ENCODE data around the gene ERV3-1. TPM values are rescaled to one million over a fixed set of nuclear protein-coding genes. Genes with fewer than 3 reads are reported as not detected.
"Not testable (repeated sequence)": the region's sequence is repeated elsewhere in the genome, so short reads cannot be mapped to it uniquely, and the experiment has no call there.

ERV3-1 gene
- total and polyA plus RNA-seq, 2 donors (not counting 1 experiment from before 2014, with no cell fraction given) = 13.7 to 30.7 TPM

DNA sequence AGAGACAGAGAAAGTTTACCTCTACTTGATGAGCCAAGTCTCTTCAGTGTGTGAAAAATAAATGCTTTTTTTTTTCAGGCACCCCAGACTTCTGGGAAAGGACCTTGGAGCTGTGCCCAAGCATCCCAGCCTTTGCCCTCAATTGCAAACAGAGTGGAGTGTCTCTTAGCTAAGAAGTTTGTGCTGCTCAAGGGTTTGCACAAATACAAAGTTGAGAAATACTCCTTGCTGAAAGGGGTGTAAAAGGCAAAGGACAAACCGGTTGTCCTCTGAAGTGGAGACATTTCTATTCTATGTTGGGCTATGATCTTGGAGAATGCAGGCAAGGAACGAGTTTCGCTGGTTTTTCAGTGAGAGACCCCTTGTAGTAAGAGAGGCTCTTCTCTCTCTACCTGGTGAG is 14.5 kb upstream of the ERV3-1 start:
- H3K9me3 ChIP-seq (ENCODE audit: control extremely low read depth in 1 of 3, control insufficient read depth in 2 of 3, insufficient read depth in 1 of 3, low read length in 2 of 3); H3K4me3 Mint-ChIP-seq; H3K4me3 ChIP-seq (ENCODE audit: control extremely low read depth in 1 of 5, extremely low read depth in 1 of 5, insufficient read depth in 1 of 5, low read depth in 2 of 5, low read length in 4 of 5); H3K9ac ChIP-seq (ENCODE audit: low read length); H3K9me3 Mint-ChIP-seq (ENCODE audit: insufficient read depth); H3K4me2 ChIP-seq (replicated peaks; ENCODE audit: low read depth, low read length, poor library complexity, severe bottlenecking); H2AFZ ChIP-seq (ENCODE audit: insufficient read depth, low read depth, low read length, poor library complexity, severe bottlenecking); H3K27me3 Mint-ChIP-seq; H3K79me2 ChIP-seq (ENCODE audit: control insufficient read depth, insufficient read depth, low read length); intact Hi-C loops (cut with micrococcal nuclease); H4K20me1 ChIP-seq (ENCODE audit: control insufficient read depth, insufficient read depth, low read length, poor library complexity, severe bottlenecking); ATAC-seq (ENCODE audit: low read depth); DNase-seq; H3K27me3 ChIP-seq (replicated peaks in 1 of 4; ENCODE audit: control extremely low read depth in 1 of 4, control insufficient read depth in 3 of 4, insufficient read depth in 4 of 4, low read length in 3 of 4); H3K27ac Mint-ChIP-seq; H3K27ac ChIP-seq (ENCODE audit: low read length in 2 of 2); H3K4me1 ChIP-seq (ENCODE audit: control insufficient read depth in 2 of 2, insufficient read depth in 2 of 2, low read length in 2 of 2); H3K4me1 Mint-ChIP-seq; H3K36me3 ChIP-seq (replicated peaks in 1 of 2; ENCODE audit: control extremely low read depth in 1 of 2, control insufficient read depth in 1 of 2, extremely low read depth in 1 of 2, insufficient read depth in 2 of 2, low read length in 1 of 2): not testable (repeated sequence)
- WGBS (ENCODE audit: insufficient coverage) = no CpG with 5 or more reads among the region's 3 CpGs
- ChIA-PET POLR2A (interaction anchor here (0.7 kb wide), 1 partner anchor 57 kb away, joined by 3 read pairs; no protein-coding TSS in a partner anchor), CTCF (interaction anchor here (0.9 kb wide), 1 partner anchor 15 kb away, joined by 3 read pairs; the partner anchor contains the start of gene ERV3-1)

DNA sequence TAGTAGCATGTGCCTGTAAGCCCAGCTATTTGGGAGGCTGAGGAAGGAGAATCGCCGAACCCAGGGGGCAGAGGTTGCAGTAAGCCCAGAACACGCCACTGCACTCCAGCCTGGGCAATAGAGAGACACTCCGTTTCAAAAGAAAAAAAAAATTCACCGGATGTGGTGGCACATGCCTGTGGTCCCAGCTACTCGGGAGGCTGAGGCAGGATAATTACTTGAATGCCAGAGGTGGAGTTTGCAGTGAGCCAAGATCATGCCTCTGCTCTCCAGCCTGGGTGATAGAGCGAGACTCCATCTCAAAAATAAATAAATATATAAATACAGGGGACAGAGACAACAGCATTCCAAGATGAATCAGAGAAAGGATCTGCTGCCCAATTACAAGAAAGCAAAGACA is 3.4 kb upstream of the ERV3-1 start:
- H3K36me3 ChIP-seq (replicated peaks in 1 of 2; ENCODE audit: control extremely low read depth in 1 of 2, control insufficient read depth in 1 of 2, extremely low read depth in 1 of 2, insufficient read depth in 2 of 2, low read length in 1 of 2); H3K9me3 Mint-ChIP-seq (ENCODE audit: insufficient read depth); H3K27ac Mint-ChIP-seq; DNase-seq; H3K4me3 Mint-ChIP-seq; H3K4me2 ChIP-seq (replicated peaks; ENCODE audit: low read depth, low read length, poor library complexity, severe bottlenecking); H3K9me3 ChIP-seq (ENCODE audit: control extremely low read depth in 1 of 3, control insufficient read depth in 2 of 3, insufficient read depth in 1 of 3, low read length in 2 of 3); ATAC-seq (ENCODE audit: low read depth); H3K4me3 ChIP-seq (ENCODE audit: control extremely low read depth in 1 of 5, extremely low read depth in 1 of 5, insufficient read depth in 1 of 5, low read depth in 2 of 5, low read length in 4 of 5); POLR2A ChIA-PET; H3K27ac ChIP-seq (ENCODE audit: low read length in 2 of 2); H4K20me1 ChIP-seq (ENCODE audit: control insufficient read depth, insufficient read depth, low read length, poor library complexity, severe bottlenecking); CTCF ChIA-PET; H2AFZ ChIP-seq (ENCODE audit: insufficient read depth, low read depth, low read length, poor library complexity, severe bottlenecking); H3K9ac ChIP-seq (ENCODE audit: low read length); H3K27me3 ChIP-seq (replicated peaks in 1 of 4; ENCODE audit: control extremely low read depth in 1 of 4, control insufficient read depth in 3 of 4, insufficient read depth in 4 of 4, low read length in 3 of 4); H3K27me3 Mint-ChIP-seq: not testable (repeated sequence)
- H3K4me1 ChIP-seq (ENCODE audit: control insufficient read depth in 2 of 2, insufficient read depth in 2 of 2, low read length in 2 of 2) = peaks cover 15% of the 10 kb centered on the region in 2 donors
- 89% methylated on average over 2 of the region's 7 CpGs for WGBS (ENCODE audit: insufficient coverage)
- intact Hi-C loops (cut with micrococcal nuclease) = loop anchor here (2.0 to 10.0 kb wide), 3 partner anchors 13 to 1083 kb away; partner anchors contain the start of gene ZNF92
- peaks cover 24% of the 10 kb centered on the region for H3K79me2 ChIP-seq (ENCODE audit: control insufficient read depth, insufficient read depth, low read length)
- H3K4me1 Mint-ChIP-seq = peaks cover 22% of the 10 kb centered on the region

DNA sequence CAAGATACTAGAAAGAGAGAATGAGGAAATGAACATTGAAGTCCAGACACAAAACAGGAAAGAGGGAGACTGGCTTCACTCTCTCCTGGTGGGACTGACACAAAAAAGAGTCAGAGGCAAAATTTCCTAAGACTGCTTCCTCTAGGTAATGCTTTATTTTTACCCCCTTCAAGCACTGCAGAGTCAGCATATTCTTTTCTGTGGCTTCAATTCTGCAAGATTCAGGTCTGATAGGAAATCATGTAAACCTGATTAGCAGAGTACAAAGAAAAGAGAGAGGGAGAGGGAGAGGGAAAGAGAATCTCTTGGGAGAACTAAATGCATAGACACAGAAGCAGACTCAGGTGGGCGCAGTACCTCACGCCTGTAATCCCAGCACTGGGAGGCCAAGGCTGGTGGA is 2.9 kb upstream of the ERV3-1 start:
- H2AFZ ChIP-seq (ENCODE audit: insufficient read depth, low read depth, low read length, poor library complexity, severe bottlenecking); H3K4me2 ChIP-seq (replicated peaks; ENCODE audit: low read depth, low read length, poor library complexity, severe bottlenecking); H3K27ac Mint-ChIP-seq; H3K36me3 ChIP-seq (replicated peaks in 1 of 2; ENCODE audit: control extremely low read depth in 1 of 2, control insufficient read depth in 1 of 2, extremely low read depth in 1 of 2, insufficient read depth in 2 of 2, low read length in 1 of 2); ATAC-seq (ENCODE audit: low read depth); H3K9me3 ChIP-seq (ENCODE audit: control extremely low read depth in 1 of 3, control insufficient read depth in 2 of 3, insufficient read depth in 1 of 3, low read length in 2 of 3); DNase-seq; H3K27me3 Mint-ChIP-seq; POLR2A ChIA-PET; H4K20me1 ChIP-seq (ENCODE audit: control insufficient read depth, insufficient read depth, low read length, poor library complexity, severe bottlenecking); H3K27me3 ChIP-seq (replicated peaks in 1 of 4; ENCODE audit: control extremely low read depth in 1 of 4, control insufficient read depth in 3 of 4, insufficient read depth in 4 of 4, low read length in 3 of 4); CTCF ChIA-PET; H3K4me3 ChIP-seq (ENCODE audit: control extremely low read depth in 1 of 5, extremely low read depth in 1 of 5, insufficient read depth in 1 of 5, low read depth in 2 of 5, low read length in 4 of 5); H3K27ac ChIP-seq (ENCODE audit: low read length in 2 of 2); H3K9ac ChIP-seq (ENCODE audit: low read length); H3K9me3 Mint-ChIP-seq (ENCODE audit: insufficient read depth); H3K4me3 Mint-ChIP-seq: not testable (repeated sequence)
- no CpG with 5 or more reads among the region's 2 CpGs for WGBS (ENCODE audit: insufficient coverage)
- intact Hi-C loops (cut with micrococcal nuclease) = loop anchor here (5.0 to 10.0 kb wide), 2 partner anchors 365 to 1082 kb away; partner anchors contain the start of gene ZNF92
- Histone ChIP-seq H3K79me2 (ENCODE audit: control insufficient read depth, insufficient read depth, low read length) (peaks cover 29% of the 10 kb centered on the region), H3K4me1 (ENCODE audit: control insufficient read depth in 2 of 2, insufficient read depth in 2 of 2, low read length in 2 of 2) (peaks cover 19 to 20% of the 10 kb centered on the region in 2 donors)
- H3K4me1 Mint-ChIP-seq = peaks cover 27% of the 10 kb centered on the region

DNA sequence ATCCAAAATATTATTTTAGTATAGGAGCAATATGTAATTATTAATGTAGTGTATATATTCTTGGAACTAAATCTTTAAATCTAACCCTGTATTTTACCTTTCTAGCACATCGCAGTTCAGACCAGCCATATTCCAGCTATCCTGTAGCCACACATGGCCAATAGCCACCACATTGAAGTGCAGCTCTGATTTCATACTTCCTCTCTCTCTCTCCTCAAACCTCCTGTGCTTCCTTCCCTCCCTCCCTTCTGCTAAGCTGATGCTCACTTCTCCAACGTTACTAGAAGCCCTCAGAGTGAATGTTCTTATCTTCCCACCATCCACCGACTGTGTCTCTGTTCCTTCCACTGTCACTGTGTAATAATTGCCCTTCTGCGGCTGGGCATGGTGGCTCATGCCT is 549 bp upstream of the ERV3-1 start:
- H2AFZ ChIP-seq (ENCODE audit: insufficient read depth, low read depth, low read length, poor library complexity, severe bottlenecking) = peak overlapping the region; percentile 83
- H3K27me3 Mint-ChIP-seq; H3K9me3 Mint-ChIP-seq (ENCODE audit: insufficient read depth); ATAC-seq (ENCODE audit: low read depth); H4K20me1 ChIP-seq (ENCODE audit: control insufficient read depth, insufficient read depth, low read length, poor library complexity, severe bottlenecking); H3K36me3 ChIP-seq (replicated peaks in 1 of 2; ENCODE audit: control extremely low read depth in 1 of 2, control insufficient read depth in 1 of 2, extremely low read depth in 1 of 2, insufficient read depth in 2 of 2, low read length in 1 of 2); DNase-seq; H3K27me3 ChIP-seq (replicated peaks in 1 of 4; ENCODE audit: control extremely low read depth in 1 of 4, control insufficient read depth in 3 of 4, insufficient read depth in 4 of 4, low read length in 3 of 4): not testable (repeated sequence)
- POLR2A ChIA-PET = interaction anchor here (0.5 to 1.6 kb wide), 5 partner anchors 30 to 1990 kb away, joined by 3 to 8 read pairs (median 3); partner anchors contain the start of genes ZNF138 and ZNF680
- peak overlapping the region; percentile 82 for H3K4me2 ChIP-seq (replicated peaks; ENCODE audit: low read depth, low read length, poor library complexity, severe bottlenecking)
- peaks cover 20 to 29% of the 10 kb centered on the region in 2 donors for H3K4me1 ChIP-seq (ENCODE audit: control insufficient read depth in 2 of 2, insufficient read depth in 2 of 2, low read length in 2 of 2)
- intact Hi-C loops (cut with micrococcal nuclease) = loop anchor here (2.0 to 10.0 kb wide), 3 partner anchors 104 to 1080 kb away; partner anchors contain the start of genes ZNF273 and ZNF92
- 25% methylated on average over 1 of the region's 4 CpGs for WGBS (ENCODE audit: insufficient coverage)
- H3K9me3 ChIP-seq (ENCODE audit: control extremely low read depth in 1 of 3, control insufficient read depth in 2 of 3, insufficient read depth in 1 of 3, low read length in 2 of 3) = peaks cover 0 to 15% (median 2%) of the 10 kb centered on the region in 3 donors
- CTCF ChIA-PET = interaction anchor here (1.2 kb wide), 2 partner anchors 57 to 301 kb away, joined by 3 to 4 read pairs; no protein-coding TSS in a partner anchor
- H3K27ac ChIP-seq (ENCODE audit: low read length in 2 of 2) = peak overlapping the region; percentile 84 to 96
- peak overlapping the region; percentile 60 to 89 (median 87) for H3K4me3 ChIP-seq (ENCODE audit: control extremely low read depth in 1 of 5, extremely low read depth in 1 of 5, insufficient read depth in 1 of 5, low read depth in 2 of 5, low read length in 4 of 5)
- Mint-ChIP-seq H3K27ac (peak overlapping the region; percentile 91), H3K4me3 (peak overlapping the region; percentile 95), H3K4me1 (peaks cover 40% of the 10 kb centered on the region)
- peaks cover 52% of the 10 kb centered on the region for H3K79me2 ChIP-seq (ENCODE audit: control insufficient read depth, insufficient read depth, low read length)
- peak overlapping the region; percentile 97 for H3K9ac ChIP-seq (ENCODE audit: low read length)
